IMR-90 (cell line): ENCODE results near the gene ARHGEF7. TPM values are rescaled to one million over a fixed set of nuclear protein-coding genes. Genes with fewer than 3 reads are reported as not detected.

Experiments used
- ATAC-seq: fragments of 200-7000 bp; cut with Tn5 transposase; 2 replicates; pipeline ENCODE4 v1.9.1; 2020; ENCODE audit warnings: low read depth, mild to moderate bottlenecking, moderate library complexity
- BruUV-seq: library from RNA; stranded (reverse); fragments of 400-500 nt; replicated peaks from 2 replicates; lab custom pipeline; 2021; lab: Mats Ljungman, UMichigan
- CTCF ChIA-PET: fragments of 300-600 bp; formaldehyde crosslinking; extraction: SDS; loops from one replicate; lab custom pipeline; 2021; ENCODE audit warnings: antibody characterized with exemption; lab: Yijun Ruan, JAX
- POLR2A ChIA-PET: fragments of 300-600 bp; sonication (Branson Sonifier 250); formaldehyde crosslinking; loops from one replicate; lab custom pipeline; 2022; ENCODE audit warnings: antibody characterized with exemption; ENCODE audit not compliant: unreplicated experiment; lab: Charles Lee
- DNase-seq: peaks from one replicate; pipeline ENCODE4 v3.0.0; 2013
- H2AFZ ChIP-seq: replicated peaks from 2 replicates; pipeline ENCODE3; 2013; ENCODE audit warnings: low read length, mild to moderate bottlenecking; ENCODE audit not compliant: poor library complexity
- H2AK5ac ChIP-seq: 2 replicates; pipeline ENCODE4 v1.6.1; 2013; ENCODE audit warnings: low read depth, low read length, inconsistent platforms
- H2AK9ac ChIP-seq: replicated peaks from 2 replicates; pipeline ENCODE3; 2013; ENCODE audit warnings: mild to moderate bottlenecking, low read depth, low read length, moderate library complexity; ENCODE audit not compliant: poor library complexity
- H2BK120ac ChIP-seq: 2 replicates; pipeline ENCODE4 v1.6.1; 2013; ENCODE audit warnings: low read depth, low read length, inconsistent platforms
- H2BK15ac ChIP-seq: 3 replicates; pipeline ENCODE4 v1.6.1; 2013; ENCODE audit warnings: low read depth, low read length, inconsistent platforms
- H2BK20ac ChIP-seq: 2 replicates; pipeline ENCODE4 v1.6.1; 2013; ENCODE audit warnings: low read depth, mild to moderate bottlenecking, inconsistent platforms, low read length, moderate library complexity
- H2BK5ac ChIP-seq: 2 replicates; pipeline ENCODE4 v1.6.1; 2013; ENCODE audit warnings: mild to moderate bottlenecking, low read depth, low read length, inconsistent platforms; ENCODE audit not compliant: poor library complexity, severe bottlenecking
- H3K14ac ChIP-seq: replicated peaks from 2 replicates; pipeline ENCODE4 v1.6.1; 2013; ENCODE audit warnings: low read depth, low read length, inconsistent platforms
- H3K18ac ChIP-seq: 2 replicates; pipeline ENCODE4 v1.6.1; 2013; ENCODE audit warnings: low read depth, low read length, control low read depth
- H3K23ac ChIP-seq: 2 replicates; pipeline ENCODE4 v1.6.1; 2013; ENCODE audit warnings: low read depth, low read length, inconsistent platforms
- H3K27ac ChIP-seq: 2 replicates; pipeline ENCODE4 v1.5.1; 2013; ENCODE audit warnings: mild to moderate bottlenecking, control low read depth, low read length; ENCODE audit not compliant: insufficient read depth
- H3K27me3 ChIP-seq: 2 replicates; pipeline ENCODE4 v1.6.1; 2013; ENCODE audit warnings: low read length; ENCODE audit not compliant: control insufficient read depth, insufficient read depth
- H3K36me3 ChIP-seq: 2 replicates; pipeline ENCODE4 v1.6.1; 2013; ENCODE audit warnings: low read length, mixed read lengths; ENCODE audit not compliant: control insufficient read depth, insufficient read depth
- H3K4ac ChIP-seq: 2 replicates; pipeline ENCODE4 v1.6.1; 2013; ENCODE audit warnings: low read depth, low read length, inconsistent platforms
- H3K4me1 ChIP-seq: 2 replicates; pipeline ENCODE4 v1.6.1; 2013; ENCODE audit warnings: low read length, mixed read lengths; ENCODE audit not compliant: control insufficient read depth, insufficient read depth
- H3K4me2 ChIP-seq: 2 replicates; pipeline ENCODE4 v1.6.1; 2013; ENCODE audit warnings: low read depth, mild to moderate bottlenecking, control low read depth, low read length, moderate library complexity
- H3K4me3 ChIP-seq: 2 replicates; pipeline ENCODE4 v1.5.1; 2013; ENCODE audit warnings: low read depth, mild to moderate bottlenecking, control low read depth, low read length, moderate library complexity; ENCODE audit not compliant: insufficient read depth
- H3K56ac ChIP-seq: 2 replicates; pipeline ENCODE4 v1.6.1; 2013; ENCODE audit warnings: low read length, inconsistent platforms; ENCODE audit not compliant: insufficient read depth; ENCODE audit errors: extremely low read depth
- H3K79me1 ChIP-seq, 2 experiments: 2 replicates each; pipeline ENCODE4 v1.6.1; 2013; ENCODE audit warnings: low read length in 2 of 2, inconsistent platforms in 1 of 2, low read depth in 1 of 2
- H3K9ac ChIP-seq: 2 replicates; pipeline ENCODE4 v1.6.1; 2013; ENCODE audit warnings: low read depth, low read length, control low read depth
- H3K9me1 ChIP-seq: 2 replicates; pipeline ENCODE4 v1.6.1; 2013; ENCODE audit warnings: low read length, inconsistent platforms; ENCODE audit not compliant: insufficient read depth
- H3K9me3 ChIP-seq: 2 replicates; pipeline ENCODE4 v1.6.1; 2013; ENCODE audit warnings: low read length; ENCODE audit not compliant: control insufficient read depth, insufficient read depth
- H4K20me1 ChIP-seq: 2 replicates; pipeline ENCODE4 v1.6.1; 2013; ENCODE audit warnings: low read length, inconsistent platforms; ENCODE audit not compliant: insufficient read depth
- H4K5ac ChIP-seq: 2 replicates; pipeline ENCODE4 v1.6.1; 2013; ENCODE audit warnings: mild to moderate bottlenecking, low read depth, low read length, control low read depth
- H4K8ac ChIP-seq, 2 experiments: 2 replicates each; pipeline ENCODE4 v1.6.1; 2013; ENCODE audit warnings: low read depth in 2 of 2, low read length in 2 of 2, control low read depth in 1 of 2, inconsistent platforms in 1 of 2
- H4K91ac ChIP-seq: 2 replicates; pipeline ENCODE4 v1.6.1; 2013; ENCODE audit warnings: low read depth, low read length, inconsistent platforms; ENCODE audit not compliant: insufficient read depth
- BHLHE40 ChIP-seq: fragments of 150-350 bp; IDR thresholded peaks from 2 replicates; pipeline ENCODE4 v1.6.1; 2016; ENCODE audit warnings: mild to moderate bottlenecking, low read depth, low read length
- CEBPB ChIP-seq: IDR thresholded peaks from 2 replicates; pipeline ENCODE4 v1.6.1; 2012; ENCODE audit warnings: low read depth, low read length, improper control_type of control experiment
- CHD1 ChIP-seq: IDR thresholded peaks from 2 replicates; pipeline ENCODE4 v1.6.1; 2012; ENCODE audit warnings: low read depth, low read length, improper control_type of control experiment
- CTCF ChIP-seq: conservative IDR thresholded peaks from 2 replicates; pipeline ENCODE4 v1.5.1; 2012; ENCODE audit warnings: mild to moderate bottlenecking, low read depth, low read length, improper control_type of control experiment
- ELK1 ChIP-seq: fragments of 150-350 bp; IDR thresholded peaks from 2 replicates; pipeline ENCODE4 v1.6.1; 2016; ENCODE audit warnings: low read depth, mild to moderate bottlenecking, low read length, moderate library complexity, borderline replicate concordance
- FOS ChIP-seq: fragments of 150-350 bp; IDR thresholded peaks from 2 replicates; pipeline ENCODE4 v1.6.1; 2016; ENCODE audit warnings: low read depth, low read length
- MAFK ChIP-seq: IDR thresholded peaks from 2 replicates; pipeline ENCODE4 v1.6.1; 2012; ENCODE audit warnings: low read depth, low read length, improper control_type of control experiment
- MAZ ChIP-seq: IDR thresholded peaks from 2 replicates; pipeline ENCODE4 v1.6.1; 2012; ENCODE audit warnings: low read depth, mild to moderate bottlenecking, low read length, improper control_type of control experiment, moderate library complexity, borderline replicate concordance
- MXI1 ChIP-seq: IDR thresholded peaks from 2 replicates; pipeline ENCODE4 v1.6.1; 2012; ENCODE audit warnings: low read depth, mild to moderate bottlenecking, low read length, moderate library complexity, borderline replicate concordance
- NFE2L2 ChIP-seq: fragments of 150-350 bp; IDR thresholded peaks from 2 replicates; pipeline ENCODE4 v1.6.1; 2016; ENCODE audit warnings: low read depth, mild to moderate bottlenecking, low read length
- POLR2A ChIP-seq: IDR thresholded peaks from 2 replicates; pipeline ENCODE4 v1.6.1; 2012; ENCODE audit warnings: mild to moderate bottlenecking, low read depth, low read length
- RAD21 ChIP-seq: IDR thresholded peaks from 2 replicates; pipeline ENCODE4 v1.6.1; 2012; ENCODE audit warnings: low read length, improper control_type of control experiment
- RCOR1 ChIP-seq: IDR thresholded peaks from 2 replicates; pipeline ENCODE4 v1.6.1; 2012; ENCODE audit warnings: mild to moderate bottlenecking, low read length, improper control_type of control experiment; ENCODE audit not compliant: insufficient replicate concordance
- RFX5 ChIP-seq: IDR thresholded peaks from 2 replicates; pipeline ENCODE4 v1.8.0; 2012; ENCODE audit warnings: low read depth, mild to moderate bottlenecking, low read length, moderate library complexity
- SMC3 ChIP-seq: fragments of 150-350 bp; IDR thresholded peaks from 2 replicates; pipeline ENCODE4 v1.6.1; 2016; ENCODE audit warnings: low read depth, mild to moderate bottlenecking, antibody characterized with exemption, low read length, moderate library complexity
- USF2 ChIP-seq: fragments of 150-350 bp; IDR thresholded peaks from 2 replicates; pipeline ENCODE4 v1.6.1; 2017; ENCODE audit warnings: mild to moderate bottlenecking, antibody characterized with exemption, low read length, low read depth
- WGBS, 2 experiments: methylation state at CpG; one replicate each; pipeline versions ENCODE4 v1.1.5 to v1.1.7; 2013; ENCODE audit warnings: missing lambda C conversion rate in 2 of 2; ENCODE audit not compliant: insufficient read length in 1 of 2; ENCODE audit errors: extremely low coverage in 2 of 2; 5-methylcytosine and 5-hydroxymethylcytosine counted together
- dilution Hi-C: fragments of 300-500 bp; cut with HindIII; formaldehyde crosslinking; loops from one replicate; pipeline ENCODE4 v1.14.3; 2018; ENCODE audit warnings: low sequenced_read_pairs; ENCODE audit not compliant: unreplicated experiment
- in situ Hi-C: fragments of 300-500 bp; cut with MboI; formaldehyde crosslinking; loops from 3 replicates; pipeline ENCODE4 v1.14.3; 2019; ENCODE audit warnings: low sequenced_read_pairs, inconsistent platforms, mixed read lengths
- intact Hi-C: fragments of 100-400 bp; cut with micrococcal nuclease; formaldehyde crosslinking; loops from 2 replicates; pipeline ENCODE4 v1.10.0; 2022
- polyA plus RNA-seq, 3 experiments: library from polyadenylated mRNA; depleted of rRNA; stranded (reverse); fragments of >200 nt; gene quantifications; 2 replicates each; pipeline ENCODE4 v1.2.3, GENCODE V29; 2012; ENCODE audit warnings: low replicate concordance in 1 of 3
- total RNA-seq: library from RNA; depleted of rRNA; stranded (reverse); fragments of >200 nt; gene quantifications from 2 replicates; pipeline ENCODE4 v1.2.3, GENCODE V29; 2012

Gene ARHGEF7
- total and polyA plus RNA-seq, 2 of the 4 experiments (the other 2 are of a cell fraction): 32.9 to 59.0 TPM

- no TSS peak for BruUV-seq
- Histone ChIP-seq H2BK15ac (no peak overlapping the region), H2AK5ac (no peak overlapping the region), H2BK20ac (no peak overlapping the region), H3K56ac (no peak overlapping the region), H3K9ac (no peak overlapping the region), H4K8ac (no peak overlapping the region), H3K9me1 (no peaks in the 10 kb centered on the region), H4K5ac (no peak overlapping the region), H4K91ac (no peak overlapping the region), H2BK5ac (no peak overlapping the region), H3K18ac (no peak overlapping the region), H3K27ac (no peak overlapping the region), H3K79me1 (no peaks in the 10 kb centered on the region), H3K27me3 (peaks cover 10% of the 10 kb centered on the region), H2BK120ac (no peak overlapping the region), H3K23ac (no peak overlapping the region), H4K20me1 (no peaks in the 10 kb centered on the region), H3K4me2 (no peak overlapping the region), H3K14ac (no peak overlapping the region), H3K9me3 (no peaks in the 10 kb centered on the region), H3K4ac (no peak overlapping the region), H3K36me3 (no peaks in the 10 kb centered on the region), H2AFZ (no peak overlapping the region), H3K4me1 (no peaks in the 10 kb centered on the region), H3K4me3 (no peak overlapping the region), H2AK9ac (no peak overlapping the region)
- TF ChIP-seq NFE2L2 (no peak), POLR2A (no peak), USF2 (no peak), MAZ (no peak), SMC3 (no peak), FOS (no peak), CEBPB (no peak), RAD21 (no peak), RFX5 (no peak), BHLHE40 (no peak), RCOR1 (no peak), CHD1 (no peak), CTCF (no peak), ELK1 (no peak), MAFK (no peak), MXI1 (no peak)
- intact Hi-C loops: no loop called here
- in situ Hi-C loops: no loop called here
- WGBS, 2 experiments: no CpG with 5 or more reads among the region's 7 CpGs
- ChIA-PET CTCF (no interaction called here), POLR2A (no interaction called here)
- ATAC-seq (no peak), DNase-seq (no peak)
- dilution Hi-C loops: no loop called here
Measured at GRCh38 chr13:111354789-111355188, 239.7 kb downstream of the ARHGEF7 start.
